Measurements from ENCODE around the gene ZNF287.

GRCh38 chr17:16585796-16586195 is 16.8 kb upstream of the ZNF287 start:
- no peak for TF ChIP-seq CTCF (IDR thresholded peaks at IDR 0.05)
- no peak for TF ChIP-seq ZFX (IDR thresholded peaks at IDR 0.05; ENCODE audit: borderline replicate concordance)
